T-cell (primary cell): ENCODE data around the gene DEPDC1. TPM values are rescaled to one million over a fixed set of nuclear protein-coding genes. Genes with fewer than 3 reads are reported as not detected.

Experiments
- ATAC-seq, 4 experiments: fragments of 200-7000 bp in 3 of 4; fragments of 150-1000 bp in 1 of 4; cut with Tn5 transposase; replicated peaks in 1 of 4; 1 replicate in 3 of 4; 2 replicates in 1 of 4; pipeline ENCODE4 v1.10.0; 2021; ENCODE audit warnings: moderate library complexity in 3 of 4, mild to moderate bottlenecking in 2 of 4, moderate number of reproducible peaks in 1 of 4
- CTCF ChIA-PET, 2 donors: fragments of 300-600 bp; sonication (Branson Sonifier 250); formaldehyde crosslinking; loops; one replicate each; lab custom pipeline; 2022; ENCODE audit warnings: antibody characterized with exemption in 2 of 2; lab: Charles Lee
- POLR2A ChIA-PET, 2 donors: fragments of 300-600 bp; sonication (Branson Sonifier 250); formaldehyde crosslinking; loops; one replicate each; lab custom pipeline; 2022; ENCODE audit warnings: antibody characterized with exemption in 2 of 2; lab: Charles Lee
- DNase-seq, 35 experiments: peaks; one replicate each; pipeline versions ENCODE4 v3.0.0 to v3.0.0-alpha.2; 2013 to 2023
- H3K27ac ChIP-seq: one replicate; pipeline ENCODE4 v1.5.1; 2013; ENCODE audit warnings: low read length
- H3K27me3 ChIP-seq, 2 experiments: replicated peaks in 1 of 2; 1 replicate in 1 of 2; 2 replicates in 1 of 2; pipeline versions ENCODE4 v1.6.1 to v1.7.0; 2013; ENCODE audit warnings: low read length in 1 of 2, mixed read lengths in 1 of 2; ENCODE audit not compliant: control insufficient read depth in 2 of 2, insufficient read depth in 2 of 2; ENCODE audit errors: extremely low read depth in 1 of 2
- H3K36me3 ChIP-seq, 2 donors: 1 replicate in 1 of 2; 2 replicates in 1 of 2; pipeline versions ENCODE4 v1.6.1 to v1.7.0; 2013; ENCODE audit warnings: low read length in 1 of 2; ENCODE audit not compliant: control insufficient read depth in 2 of 2, insufficient read depth in 1 of 2; ENCODE audit errors: extremely low read depth in 1 of 2
- H3K4me1 ChIP-seq, 2 experiments: 1 replicate in 1 of 2; 2 replicates in 1 of 2; pipeline versions ENCODE4 v1.6.1 to v1.7.0; 2013; ENCODE audit warnings: low read length in 2 of 2, mixed read lengths in 1 of 2; ENCODE audit not compliant: insufficient read depth in 2 of 2, control insufficient read depth in 1 of 2; ENCODE audit errors: extremely low read depth in 1 of 2
- H3K4me3 ChIP-seq, 2 donors: 1 replicate in 1 of 2; 2 replicates in 1 of 2; pipeline versions ENCODE4 v1.5.1 to v1.7.0; 2013; ENCODE audit warnings: mild to moderate bottlenecking in 2 of 2, low read length in 1 of 2, moderate library complexity in 1 of 2; ENCODE audit not compliant: control insufficient read depth in 1 of 2; ENCODE audit errors: extremely low read depth in 1 of 2
- H3K9me3 ChIP-seq: 2 replicates; pipeline ENCODE4 v1.7.0; 2013
- H3K27ac Mint-ChIP-seq, 2 donors: one replicate each; pipeline ENCODE4 v1.8.0; 2020 to 2021; ENCODE audit warnings: mild to moderate bottlenecking in 2 of 2, mixed read lengths in 2 of 2
- H3K27me3 Mint-ChIP-seq, 2 donors: one replicate each; pipeline ENCODE4 v1.8.0; 2021 to 2022; ENCODE audit warnings: mixed read lengths in 2 of 2
- H3K36me3 Mint-ChIP-seq: one replicate; pipeline ENCODE4 v1.8.0; 2021; ENCODE audit warnings: mixed read lengths
- H3K4me1 Mint-ChIP-seq, 3 donors: one replicate each; pipeline ENCODE4 v1.8.0; 2020 to 2022; ENCODE audit warnings: mixed read lengths in 3 of 3, mild to moderate bottlenecking in 1 of 3
- H3K4me3 Mint-ChIP-seq, 3 donors: one replicate each; pipeline ENCODE4 v1.8.0; 2020 to 2022; ENCODE audit warnings: mild to moderate bottlenecking in 3 of 3, mixed read lengths in 3 of 3, moderate library complexity in 3 of 3
- H3K9me3 Mint-ChIP-seq, 3 donors: one replicate each; pipeline ENCODE4 v1.8.0; 2020 to 2022; ENCODE audit warnings: mixed read lengths in 3 of 3
- WGBS: methylation state at CpG from one replicate; pipeline ENCODE4 v1.1.5; 2013; ENCODE audit warnings: missing lambda C conversion rate; ENCODE audit not compliant: insufficient coverage; 5-methylcytosine and 5-hydroxymethylcytosine counted together
- total RNA-seq, 35 experiments: library from RNA in 6 of 35; stranded (reverse) in 6 of 35; fragments of 120-200 nt in 1 of 35; gene quantifications; one replicate each; pipeline versions ENCODE4 v1.2.1 to v1.2.4 and lab custom pipeline; 2013 to 2026

The DEPDC1 gene
- total RNA-seq, 5 donors from 2014 or later (not counting 1 experiment from before 2014, with no cell fraction given), result 0.08 to 0.41 (median 0.20) TPM

DNA sequence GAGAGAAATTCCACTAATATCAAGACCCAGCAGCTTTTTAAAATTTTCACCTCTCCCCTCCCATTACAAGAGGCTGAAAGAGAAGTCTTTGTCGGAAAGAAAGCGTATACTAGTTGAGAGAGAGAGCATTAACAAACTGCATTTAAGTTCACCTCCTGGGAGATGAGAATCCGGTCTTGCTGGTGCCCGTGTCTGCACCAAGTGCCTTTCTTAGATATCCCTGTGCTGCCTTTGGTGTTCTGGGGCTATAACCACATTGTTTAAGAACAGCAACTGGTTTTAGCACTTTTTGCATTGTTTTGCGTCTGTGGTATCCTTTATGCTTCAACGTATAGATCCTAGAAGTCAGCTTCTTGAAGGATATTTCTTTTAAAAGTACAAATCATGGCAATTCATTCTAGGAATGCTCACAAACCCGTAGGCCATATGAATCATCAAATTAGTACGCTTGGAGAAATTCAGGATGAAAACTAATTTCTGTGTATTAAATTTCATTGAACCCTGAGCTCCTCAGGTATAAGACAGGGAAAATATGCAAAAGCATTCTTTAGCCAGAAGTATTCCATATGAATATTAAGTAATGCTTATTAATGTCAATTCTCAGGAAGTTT is 43.7 kb downstream of the DEPDC1 start:
- DNase-seq (no peak), ATAC-seq (no peak)
- H3K36me3 ChIP-seq, result no peaks in the 10 kb centered on the region
- WGBS, result 86% methylated on average over 3 of the region's 8 CpGs
- H3K4me1 Mint-ChIP-seq, result no peaks in the 10 kb centered on the region
- no peaks in the 10 kb centered on the region for H3K9me3 ChIP-seq
- H3K27ac Mint-ChIP-seq, result no peak overlapping the region
- no peaks in the 10 kb centered on the region for H3K27me3 ChIP-seq
- no peak overlapping the region for H3K4me3 ChIP-seq
- H3K9me3 Mint-ChIP-seq, result peaks cover 0 to 3% (median 0%) of the 10 kb centered on the region in 3 donors
- no peak overlapping the region for H3K4me3 Mint-ChIP-seq
- ChIA-PET CTCF (no interaction called here), POLR2A (interaction anchor here in 1 of 2 donors (0.8 kb wide), 1 partner anchor 331 kb away, joined by 3 read pairs; no protein-coding TSS in a partner anchor)
- no peaks in the 10 kb centered on the region for H3K27me3 Mint-ChIP-seq
- no peak overlapping the region for H3K27ac ChIP-seq
- H3K4me1 ChIP-seq, result no peaks in the 10 kb centered on the region
- H3K36me3 Mint-ChIP-seq, result no peaks in the 10 kb centered on the region

DNA sequence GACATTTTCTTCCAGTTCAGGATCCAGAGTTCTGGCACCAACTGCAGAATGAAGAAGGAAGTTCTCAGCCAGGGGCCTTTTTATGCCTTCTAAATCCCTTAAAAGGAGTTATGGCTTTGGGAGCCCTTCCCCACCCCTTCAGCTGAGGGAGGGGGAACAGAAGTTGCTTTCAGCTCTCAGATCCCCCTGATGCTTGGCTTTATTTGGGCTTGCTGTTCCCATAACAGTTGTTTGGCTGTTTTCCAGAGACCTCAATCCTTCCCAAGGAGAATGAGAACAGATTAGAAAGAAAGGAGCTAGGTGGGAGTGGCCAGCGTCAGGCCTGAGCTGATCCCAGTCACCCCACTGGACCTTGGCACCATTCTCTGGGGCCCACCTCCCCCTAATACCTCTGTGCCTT is 47.0 kb downstream of the DEPDC1 start, which contains the start of gene RPE65:
TSS of gene RPE65 (minus strand) at position 54 of the 400 bp plus-strand sequence. CDS start at position 5, 49 bp downstream.
- H3K36me3 Mint-ChIP-seq, result no peaks in the 10 kb centered on the region
- H3K4me1 ChIP-seq, result no peaks in the 10 kb centered on the region
- no peak within 1 kb of the TSS for H3K4me3 ChIP-seq
- no peak for DNase-seq
- H3K36me3 ChIP-seq, result no peaks in the 10 kb centered on the region
- CTCF ChIA-PET, result no interaction called here
- peaks cover 0 to 3% (median 0%) of the 10 kb centered on the region in 3 donors for H3K9me3 Mint-ChIP-seq
- no peaks in the 10 kb centered on the region for H3K4me1 Mint-ChIP-seq
- no peak for ATAC-seq
- H3K9me3 ChIP-seq, result no peaks in the 10 kb centered on the region
- H3K27ac Mint-ChIP-seq, result no peak within 1 kb of the TSS
- peaks cover 0 to 2% of the 10 kb centered on the region in 2 donors for H3K27me3 Mint-ChIP-seq
- H3K27me3 ChIP-seq, result no peaks in the 10 kb centered on the region
- no CpG with 5 or more reads among the region's 1 CpG for WGBS
- H3K27ac ChIP-seq, result no peak within 1 kb of the TSS
- no peak within 1 kb of the TSS for H3K4me3 Mint-ChIP-seq
- POLR2A ChIA-PET, result no interaction called here

DNA sequence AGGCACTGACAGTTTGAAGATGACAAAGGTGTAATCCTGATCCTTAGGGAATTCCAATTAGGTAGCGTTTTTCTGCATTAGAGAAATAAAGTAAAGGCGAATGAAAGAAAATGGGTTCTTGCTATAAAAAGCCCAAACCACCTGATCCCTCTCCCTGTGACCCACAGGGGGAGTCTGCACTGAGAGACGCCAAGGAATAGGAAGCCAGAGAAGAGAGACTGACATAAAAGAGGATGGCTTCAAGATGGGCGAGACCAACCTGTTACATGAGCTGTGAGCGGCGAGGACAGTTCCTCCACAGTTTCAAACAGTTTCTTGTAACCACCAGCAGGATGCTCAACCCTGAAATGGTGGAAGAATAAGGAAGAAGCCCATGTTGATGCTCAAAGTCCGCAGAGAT is 48.5 kb downstream of the DEPDC1 start:
- ChIA-PET POLR2A (no interaction called here), CTCF (no interaction called here)
- no peaks in the 10 kb centered on the region for H3K4me1 ChIP-seq
- H3K27me3 Mint-ChIP-seq, result peaks cover 3% of the 10 kb centered on the region in 2 donors
- DNase-seq (no peak), ATAC-seq (no peak)
- H3K4me1 Mint-ChIP-seq, result no peaks in the 10 kb centered on the region
- H3K27me3 ChIP-seq, result no peaks in the 10 kb centered on the region
- WGBS, result 33% methylated on average over 1 of the region's 7 CpGs
- no peaks in the 10 kb centered on the region for H3K36me3 Mint-ChIP-seq
- no peaks in the 10 kb centered on the region for H3K9me3 ChIP-seq
- H3K4me3 ChIP-seq, result no peak overlapping the region
- H3K9me3 Mint-ChIP-seq, result no peaks in the 10 kb centered on the region
- H3K4me3 Mint-ChIP-seq, result no peak overlapping the region
- H3K36me3 ChIP-seq, result no peaks in the 10 kb centered on the region
- no peak overlapping the region for H3K27ac Mint-ChIP-seq
- H3K27ac ChIP-seq, result no peak overlapping the region

DNA sequence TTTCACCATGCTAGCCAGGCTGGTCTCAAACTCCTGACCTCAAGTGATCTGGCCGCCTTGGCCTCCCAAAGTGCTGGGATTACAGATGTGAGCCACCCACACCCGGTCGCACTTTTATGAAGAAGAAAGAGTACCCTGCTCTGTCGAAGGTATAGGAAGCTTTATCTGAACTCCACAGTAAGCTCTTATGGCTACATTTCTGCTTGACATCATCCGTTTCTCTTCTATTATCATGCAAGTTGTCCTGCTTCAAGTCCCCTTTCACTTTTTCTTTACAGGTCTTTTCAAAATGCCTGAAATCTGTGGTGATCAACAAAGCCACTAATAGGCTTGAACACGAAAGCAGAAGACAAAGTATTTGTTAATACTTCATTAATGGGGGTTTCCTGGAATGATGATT is 51.2 kb downstream of the DEPDC1 start:
- Histone ChIP-seq H3K36me3 (no peaks in the 10 kb centered on the region), H3K4me1 (no peaks in the 10 kb centered on the region), H3K9me3 (no peaks in the 10 kb centered on the region), H3K27me3 (no peaks in the 10 kb centered on the region), H3K4me3 (no peak overlapping the region), H3K27ac (no peak overlapping the region)
- Mint-ChIP-seq H3K27ac (no peak overlapping the region), H3K27me3 (peaks cover 3 to 5% of the 10 kb centered on the region in 2 donors), H3K9me3 (no peaks in the 10 kb centered on the region), H3K4me3 (no peak overlapping the region), H3K36me3 (no peaks in the 10 kb centered on the region), H3K4me1 (no peaks in the 10 kb centered on the region)
- ATAC-seq, result no peak
- WGBS, result 79% methylated on average over 5 of the region's 6 CpGs
- CTCF ChIA-PET, result no interaction called here
- POLR2A ChIA-PET, result no interaction called here
- DNase-seq, result no peak

DNA sequence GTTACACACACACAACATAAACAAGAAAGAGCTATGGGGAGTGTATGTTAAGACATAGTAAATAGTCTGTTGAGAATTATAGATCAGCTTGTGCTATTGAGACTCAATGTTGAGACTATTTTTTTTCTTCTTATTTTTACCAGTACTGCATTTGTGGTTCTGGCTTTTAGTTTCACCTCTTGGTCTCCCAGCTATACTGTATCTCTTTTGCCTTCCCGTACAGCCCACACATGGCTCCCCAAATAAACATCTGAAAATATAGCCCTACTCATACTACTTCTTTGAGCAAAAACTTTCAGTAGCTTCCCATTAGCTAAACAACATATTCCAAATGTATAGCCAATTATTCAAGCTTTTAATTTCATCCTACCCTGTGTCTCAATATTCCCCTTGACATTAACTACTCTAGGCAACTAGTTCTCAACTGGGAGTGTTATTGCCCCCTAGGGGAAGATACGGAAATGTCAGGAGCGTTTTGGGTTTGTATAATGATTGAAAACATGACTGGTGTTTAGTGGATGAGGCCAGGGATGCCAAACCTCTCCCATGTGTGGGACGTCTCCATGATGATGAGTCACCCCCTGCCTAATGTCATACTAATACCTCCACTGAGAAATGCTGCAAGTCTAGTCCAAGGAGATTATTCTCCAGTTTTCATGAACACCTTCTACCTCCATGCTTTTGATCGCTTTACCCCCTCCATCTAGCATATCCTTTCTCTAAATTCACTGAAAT is 53.9 kb downstream of the DEPDC1 start:
- DNase-seq, result no peak
- WGBS, result 61% methylated on average over 3 of the region's 5 CpGs
- no peak for ATAC-seq
- Mint-ChIP-seq H3K27me3 (peaks cover 3 to 5% of the 10 kb centered on the region in 2 donors), H3K27ac (no peak overlapping the region), H3K4me1 (no peaks in the 10 kb centered on the region), H3K36me3 (no peaks in the 10 kb centered on the region), H3K4me3 (no peak overlapping the region), H3K9me3 (no peaks in the 10 kb centered on the region)
- H3K4me1 ChIP-seq, result no peaks in the 10 kb centered on the region
- no peak overlapping the region for H3K4me3 ChIP-seq
- POLR2A ChIA-PET, result no interaction called here
- no peak overlapping the region for H3K27ac ChIP-seq
- H3K36me3 ChIP-seq, result no peaks in the 10 kb centered on the region
- no peaks in the 10 kb centered on the region for H3K9me3 ChIP-seq
- CTCF ChIA-PET, result interaction anchor here (0.6 kb wide), 2 partner anchors 9 to 1294 kb away, joined by 3 to 5 read pairs; no protein-coding TSS in a partner anchor
- H3K27me3 ChIP-seq, result no peaks in the 10 kb centered on the region

DNA sequence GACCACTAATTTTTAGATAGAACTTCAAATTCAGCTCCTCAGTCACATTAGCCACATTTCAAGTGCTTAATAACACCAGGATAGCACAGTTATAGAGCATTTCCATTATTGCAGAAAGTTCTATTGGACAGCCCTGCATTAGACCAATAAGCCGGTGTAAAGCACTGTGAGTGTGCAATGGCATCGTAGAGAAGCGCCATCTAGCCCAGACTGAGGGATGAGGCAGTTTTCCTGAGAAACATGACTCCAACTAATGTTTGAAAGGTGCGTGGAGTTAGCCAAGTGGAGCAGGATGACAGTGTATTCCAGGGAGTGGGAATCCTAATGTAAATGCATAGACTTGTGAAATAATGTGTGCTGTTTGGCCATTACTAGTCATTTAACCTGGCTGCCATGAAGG is 54.9 kb downstream of the DEPDC1 start:
- peaks cover 0 to 3% (median 0%) of the 10 kb centered on the region in 3 donors for H3K9me3 Mint-ChIP-seq
- CTCF ChIA-PET, result interaction anchor here in 1 of 2 donors (0.6 kb wide), 1 partner anchor 8 kb away, joined by 5 read pairs; no protein-coding TSS in a partner anchor

More for the DNA sequence above, 54.9 kb downstream of the DEPDC1 start:
- Histone ChIP-seq H3K27ac (no peak overlapping the region), H3K9me3 (no peaks in the 10 kb centered on the region), H3K4me3 (no peak overlapping the region), H3K4me1 (no peaks in the 10 kb centered on the region), H3K36me3 (no peaks in the 10 kb centered on the region), H3K27me3 (no peaks in the 10 kb centered on the region)
- DNase-seq (no peak), ATAC-seq (no peak)
- H3K4me3 Mint-ChIP-seq, result no peak overlapping the region
- POLR2A ChIA-PET, result no interaction called here
- no peaks in the 10 kb centered on the region for H3K4me1 Mint-ChIP-seq
- H3K36me3 Mint-ChIP-seq, result no peaks in the 10 kb centered on the region
- no peak overlapping the region for H3K27ac Mint-ChIP-seq
- 92% methylated on average over 4 of the region's 4 CpGs for WGBS
- peaks cover 3 to 5% of the 10 kb centered on the region in 2 donors for H3K27me3 Mint-ChIP-seq
